H9 (cell line): ENCODE data around the gene FBN2. TPM values are rescaled to one million over a fixed set of nuclear protein-coding genes. Genes with fewer than 3 reads are reported as not detected.
A peak's percentile ranks its signal among the peaks of the same experiment; 100 is the strongest.

ENCODE experiments used
- DNase-seq: peaks from one replicate; pipeline ENCODE4 v3.0.0-alpha.2; 2017
- H2AFZ ChIP-seq: one replicate; pipeline ENCODE4 v1.6.1; 2013; ENCODE audit warnings: mild to moderate bottlenecking, low read length, control low read depth, moderate library complexity
- H2AK5ac ChIP-seq: 2 replicates; pipeline ENCODE4 v1.6.1; 2013; ENCODE audit warnings: low read length, control low read depth, mixed read lengths; ENCODE audit not compliant: insufficient read length
- H2BK120ac ChIP-seq: one replicate; pipeline ENCODE4 v1.6.1; 2013; ENCODE audit warnings: low read depth, mild to moderate bottlenecking, low read length, control low read depth, inconsistent platforms; ENCODE audit not compliant: poor library complexity, severe bottlenecking
- H2BK12ac ChIP-seq: 2 replicates; pipeline ENCODE4 v1.6.1; 2013; ENCODE audit warnings: low read length, control low read depth, mixed read lengths, low read depth; ENCODE audit not compliant: insufficient read length
- H2BK15ac ChIP-seq: 2 replicates; pipeline ENCODE4 v1.6.1; 2013; ENCODE audit warnings: low read depth, low read length, control low read depth
- H2BK20ac ChIP-seq: one replicate; pipeline ENCODE4 v1.6.1; 2013; ENCODE audit warnings: low read depth, mild to moderate bottlenecking, low read length, control low read depth, inconsistent platforms; ENCODE audit not compliant: poor library complexity, severe bottlenecking
- H2BK5ac ChIP-seq: 2 replicates; pipeline ENCODE4 v1.6.1; 2013; ENCODE audit warnings: low read length, control low read depth, mixed read lengths; ENCODE audit not compliant: insufficient read length
- H3K14ac ChIP-seq: 2 replicates; pipeline ENCODE4 v1.6.1; 2013; ENCODE audit warnings: low read length, control low read depth; ENCODE audit not compliant: insufficient read depth
- H3K18ac ChIP-seq: 2 replicates; pipeline ENCODE4 v1.6.1; 2013; ENCODE audit warnings: low read depth, mild to moderate bottlenecking, mixed read lengths, low read length, control low read depth; ENCODE audit not compliant: insufficient read length
- H3K23ac ChIP-seq: 2 replicates; pipeline ENCODE4 v1.6.1; 2013; ENCODE audit warnings: low read length, control low read depth, mixed read lengths, low read depth; ENCODE audit not compliant: insufficient read length
- H3K23me2 ChIP-seq: 2 replicates; pipeline ENCODE4 v1.6.1; 2013; ENCODE audit warnings: low read depth, mild to moderate bottlenecking, mixed read lengths, low read length, control low read depth; ENCODE audit not compliant: insufficient read length, poor library complexity, severe bottlenecking
- H3K27ac ChIP-seq: 2 replicates; pipeline ENCODE4 v1.5.1; 2013; ENCODE audit warnings: low read length, control low read depth, mixed read lengths, low read depth; ENCODE audit not compliant: insufficient read length
- H3K27me3 ChIP-seq: 2 replicates; pipeline ENCODE4 v1.6.1; 2013; ENCODE audit warnings: low read length, control low read depth, inconsistent platforms; ENCODE audit not compliant: insufficient read depth
- H3K4ac ChIP-seq: 2 replicates; pipeline ENCODE4 v1.6.1; 2013; ENCODE audit warnings: low read depth, mild to moderate bottlenecking, control low read depth, inconsistent platforms, low read length, moderate library complexity
- H3K4me1 ChIP-seq: 2 replicates; pipeline ENCODE4 v1.6.1; 2013; ENCODE audit warnings: low read length, control low read depth, inconsistent platforms; ENCODE audit not compliant: insufficient read depth
- H3K4me2 ChIP-seq: 2 replicates; pipeline ENCODE4 v1.6.1; 2013; ENCODE audit warnings: low read length, control low read depth, mixed read lengths; ENCODE audit not compliant: insufficient read length, insufficient read depth
- H3K56ac ChIP-seq: 2 replicates; pipeline ENCODE4 v1.6.1; 2013; ENCODE audit warnings: low read depth, mild to moderate bottlenecking, mixed read lengths, low read length, control low read depth; ENCODE audit not compliant: insufficient read length
- H3K79me1 ChIP-seq: 2 replicates; pipeline ENCODE4 v1.6.1; 2013; ENCODE audit warnings: low read depth, mild to moderate bottlenecking, moderate library complexity, low read length, control low read depth, inconsistent platforms; ENCODE audit not compliant: insufficient read depth, poor library complexity, severe bottlenecking
- H3K79me2 ChIP-seq: 2 replicates; pipeline ENCODE4 v1.6.1; 2013; ENCODE audit warnings: low read length, control low read depth, inconsistent platforms; ENCODE audit not compliant: insufficient read depth
- H3K9ac ChIP-seq: 2 replicates; pipeline ENCODE4 v1.6.1; 2013; ENCODE audit warnings: low read length, control low read depth, mixed read lengths; ENCODE audit not compliant: insufficient read length; ENCODE audit errors: extremely low read depth
- H3K9me3 ChIP-seq: one replicate; pipeline ENCODE4 v1.6.1; 2013; ENCODE audit warnings: low read depth, low read length, inconsistent platforms; ENCODE audit not compliant: control insufficient read depth
- H3T11ph ChIP-seq: one replicate; pipeline ENCODE4 v1.6.1; 2013; ENCODE audit warnings: mild to moderate bottlenecking, low read length, control low read depth, inconsistent platforms
- H4K20me1 ChIP-seq: one replicate; pipeline ENCODE4 v1.6.1; 2013; ENCODE audit not compliant: control insufficient read depth, insufficient read length, insufficient read depth
- H4K5ac ChIP-seq: 2 replicates; pipeline ENCODE4 v1.6.1; 2013; ENCODE audit warnings: low read depth, mild to moderate bottlenecking, mixed read lengths, low read length, control low read depth; ENCODE audit not compliant: insufficient read length
- H4K8ac ChIP-seq: replicated peaks from 2 replicates; pipeline ENCODE4 v1.6.1; 2013; ENCODE audit warnings: low read length, control low read depth, mixed read lengths, low read depth; ENCODE audit not compliant: insufficient read length
- H4K91ac ChIP-seq: 2 replicates; pipeline ENCODE4 v1.6.1; 2013; ENCODE audit warnings: low read depth, mild to moderate bottlenecking, moderate library complexity, mixed read lengths, low read length, control low read depth; ENCODE audit not compliant: insufficient read length
- H3K27ac Mint-ChIP-seq, 3 experiments: 2 replicates in 2 of 3; 3 replicates in 1 of 3; pipeline ENCODE4 v1.8.0; 2020 to 2021; ENCODE audit warnings: mixed read lengths in 3 of 3, mild to moderate bottlenecking in 1 of 3, moderate library complexity in 1 of 3
- H3K27me3 Mint-ChIP-seq: 2 replicates; pipeline ENCODE4 v1.8.0; 2021; ENCODE audit warnings: low read depth, mild to moderate bottlenecking, moderate library complexity, mixed read lengths
- H3K36me3 Mint-ChIP-seq, 3 experiments: 2 replicates in 2 of 3; 3 replicates in 1 of 3; pipeline ENCODE4 v1.8.0; 2020 to 2021; ENCODE audit warnings: low read depth in 3 of 3, mixed read lengths in 3 of 3; ENCODE audit not compliant: insufficient read depth in 1 of 3
- H3K4me1 Mint-ChIP-seq, 2 experiments: 2 replicates each; pipeline ENCODE4 v1.8.0; 2020; ENCODE audit warnings: mixed read lengths in 2 of 2
- H3K4me3 Mint-ChIP-seq, 2 experiments: 2 replicates in 1 of 2; 3 replicates in 1 of 2; pipeline ENCODE4 v1.8.0; 2020 to 2021; ENCODE audit warnings: mild to moderate bottlenecking in 2 of 2, mixed read lengths in 2 of 2, moderate library complexity in 1 of 2
- H3K9me3 Mint-ChIP-seq, 2 experiments: 2 replicates in 1 of 2; 3 replicates in 1 of 2; pipeline ENCODE4 v1.8.0; 2020; ENCODE audit warnings: mild to moderate bottlenecking in 2 of 2, mixed read lengths in 2 of 2, moderate library complexity in 1 of 2
- WGBS: extraction: QIAGEN DNeasy Blood & Tissue Kit; methylation state at CpG from one replicate; pipeline ENCODE4 v1.1.7; 2013; ENCODE audit warnings: missing lambda C conversion rate, low lambda C conversion rate, mixed read lengths; ENCODE audit not compliant: insufficient read length; ENCODE audit errors: extremely low coverage; 5-methylcytosine and 5-hydroxymethylcytosine counted together
- total RNA-seq: library from RNA; stranded (reverse); gene quantifications from 2 replicates; pipeline ENCODE4 v1.2.1, GENCODE V29; 2021
- TF ChIP-seq, protein P1 (sequence below): fragments of 200-600 bp; sonication (generic); conservative IDR thresholded peaks from 3 replicates; pipeline ENCODE4 v1.8.0; 2021; ENCODE audit warnings: antibody characterized with exemption, mild to moderate bottlenecking

The FBN2 gene
- total RNA-seq, 1 experiment from 2014 or later: 8.3 TPM

DNA sequence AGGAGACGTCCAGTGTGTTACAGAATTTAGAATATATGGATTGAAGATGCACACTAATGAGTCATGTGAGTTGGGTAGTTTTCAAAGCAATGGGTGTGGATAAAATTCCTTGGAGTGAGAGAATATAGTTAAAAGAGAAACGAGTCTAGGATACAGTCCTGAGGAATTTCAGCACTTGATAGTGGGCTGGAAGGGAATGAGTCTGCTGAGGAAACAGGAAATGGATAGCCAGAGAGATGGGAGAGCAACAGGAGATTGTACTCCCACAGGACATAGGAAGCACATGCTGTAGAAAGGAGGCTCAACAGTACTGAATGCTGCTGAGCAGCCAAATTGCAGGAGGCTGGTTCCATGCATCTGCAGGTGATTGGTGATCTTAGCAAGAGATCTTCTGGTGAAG, 68.1 kb downstream of the FBN2 start:
- Histone ChIP-seq H3K14ac (no peak overlapping the region), H2AK5ac (no peak overlapping the region), H3K79me2 (no peaks in the 10 kb centered on the region), H3K9ac (no peak overlapping the region), H3K27ac (no peak overlapping the region), H3K79me1 (no peaks in the 10 kb centered on the region), H4K91ac (no peak overlapping the region), H2BK120ac (no peak overlapping the region), H3K4ac (no peak overlapping the region), H3T11ph (no peak overlapping the region), H3K27me3 (no peaks in the 10 kb centered on the region), H3K9me3 (no peaks in the 10 kb centered on the region), H3K4me2 (no peak overlapping the region), H2BK20ac (no peak overlapping the region), H3K23ac (no peak overlapping the region), H3K18ac (no peak overlapping the region), H4K8ac (no peak overlapping the region), H3K4me1 (no peaks in the 10 kb centered on the region), H4K20me1 (no peaks in the 10 kb centered on the region), H4K5ac (no peak overlapping the region), H2BK5ac (no peak overlapping the region), H2BK15ac (no peak overlapping the region), H3K56ac (no peak overlapping the region), H2BK12ac (no peak overlapping the region), H3K23me2 (no peaks in the 10 kb centered on the region), H2AFZ (no peak overlapping the region)
- H3K27me3 Mint-ChIP-seq: no peaks in the 10 kb centered on the region
- peaks cover 0 to 13% (median 12%) of the 10 kb centered on the region in 3 experiments; a peak in 6 of 7 replicates for H3K36me3 Mint-ChIP-seq
- H3K9me3 Mint-ChIP-seq: peaks cover 0 to 3% of the 10 kb centered on the region in 2 experiments; a peak in 2 of 5 replicates
- no CpG with 5 or more reads among the region's 2 CpGs for WGBS
- no peak for DNase-seq
- peak overlapping the region in 1 of 3 experiments; percentile 6; a peak in 3 of 7 replicates for H3K27ac Mint-ChIP-seq
- TF ChIP-seq, protein P1, sequence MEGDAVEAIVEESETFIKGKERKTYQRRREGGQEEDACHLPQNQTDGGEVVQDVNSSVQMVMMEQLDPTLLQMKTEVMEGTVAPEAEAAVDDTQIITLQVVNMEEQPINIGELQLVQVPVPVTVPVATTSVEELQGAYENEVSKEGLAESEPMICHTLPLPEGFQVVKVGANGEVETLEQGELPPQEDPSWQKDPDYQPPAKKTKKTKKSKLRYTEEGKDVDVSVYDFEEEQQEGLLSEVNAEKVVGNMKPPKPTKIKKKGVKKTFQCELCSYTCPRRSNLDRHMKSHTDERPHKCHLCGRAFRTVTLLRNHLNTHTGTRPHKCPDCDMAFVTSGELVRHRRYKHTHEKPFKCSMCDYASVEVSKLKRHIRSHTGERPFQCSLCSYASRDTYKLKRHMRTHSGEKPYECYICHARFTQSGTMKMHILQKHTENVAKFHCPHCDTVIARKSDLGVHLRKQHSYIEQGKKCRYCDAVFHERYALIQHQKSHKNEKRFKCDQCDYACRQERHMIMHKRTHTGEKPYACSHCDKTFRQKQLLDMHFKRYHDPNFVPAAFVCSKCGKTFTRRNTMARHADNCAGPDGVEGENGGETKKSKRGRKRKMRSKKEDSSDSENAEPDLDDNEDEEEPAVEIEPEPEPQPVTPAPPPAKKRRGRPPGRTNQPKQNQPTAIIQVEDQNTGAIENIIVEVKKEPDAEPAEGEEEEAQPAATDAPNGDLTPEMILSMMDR: no peak
- no peak overlapping the region for H3K4me3 Mint-ChIP-seq
- H3K4me1 Mint-ChIP-seq: peaks cover 5% of the 10 kb centered on the region in 2 experiments; a peak in 3 of 4 replicates
